ENCODE results near the gene AMN1.
A peak's percentile ranks its signal among the peaks of the same experiment; 100 is the strongest.
"Not testable (repeated sequence)": the region's sequence is repeated elsewhere in the genome, so short reads cannot be mapped to it uniquely, and the experiment has no call there.

Gene AMN1

GRCh38 chr12:31733549-31734432 lies 5.0 kb upstream of the AMN1 start:
- DNase-seq (ENCODE audit: low spot score): not testable (repeated sequence)

GRCh38 chr12:31732926-31733548 lies 4.2 kb upstream of the AMN1 start:
- DNase-seq (ENCODE audit: low spot score): peak; percentile 53

- DNase-seq (ENCODE audit: low spot score): not testable (repeated sequence)
These were observed 2.4 kb upstream of the AMN1 start for GRCh38 chr12:31731203-31731602.

GRCh38 chr12:31729705-31730104 lies 884 bp upstream of the AMN1 start:
- DNase-seq (ENCODE audit: low spot score): no peak

GRCh38 chr12:31728289-31728916 lies 418 bp downstream of the AMN1 start:
- DNase-seq (ENCODE audit: low spot score): peak; percentile 46

- DNase-seq (ENCODE audit: low spot score): no peak
These were observed 1.6 kb downstream of the AMN1 start for GRCh38 chr12:31727192-31727591.

- DNase-seq (ENCODE audit: low spot score): no peak
These were observed 2.2 kb downstream of the AMN1 start for GRCh38 chr12:31726575-31726974.

GRCh38 chr12:31724557-31724956 lies 4.3 kb downstream of the AMN1 start:
- no peak for DNase-seq (ENCODE audit: low spot score)

- no peak for DNase-seq (ENCODE audit: low spot score)
These were observed 6.2 kb downstream of the AMN1 start for GRCh38 chr12:31722580-31722979.

- DNase-seq (ENCODE audit: low spot score): not testable (repeated sequence)
These were observed 10.2 kb downstream of the AMN1 start for GRCh38 chr12:31718542-31719198.

- not testable (repeated sequence) for DNase-seq (ENCODE audit: low spot score)
These were observed 11.8 kb downstream of the AMN1 start for GRCh38 chr12:31716998-31717397.

- DNase-seq (ENCODE audit: low spot score): no peak
These were observed 13.5 kb downstream of the AMN1 start for GRCh38 chr12:31715283-31715825.

GRCh38 chr12:31714406-31715271 lies 14.2 kb downstream of the AMN1 start:
- no peak for DNase-seq (ENCODE audit: low spot score)

- no peak for DNase-seq (ENCODE audit: low spot score)
These were observed 15.9 kb downstream of the AMN1 start for GRCh38 chr12:31712877-31713276.

GRCh38 chr12:31710021-31710818 lies 18.6 kb downstream of the AMN1 start:
- DNase-seq (ENCODE audit: low spot score): no peak

- not testable (repeated sequence) for DNase-seq (ENCODE audit: low spot score)
These were observed 20.7 kb downstream of the AMN1 start for GRCh38 chr12:31708118-31708517.

GRCh38 chr12:31705621-31706020 lies 23.2 kb downstream of the AMN1 start:
- DNase-seq (ENCODE audit: low spot score): no peak

- peak; percentile 5 for DNase-seq (ENCODE audit: low spot score)
These were observed 26.8 kb downstream of the AMN1 start for GRCh38 chr12:31702047-31702446.

GRCh38 chr12:31689921-31690320 lies 38.9 kb downstream of the AMN1 start:
- DNase-seq (ENCODE audit: low spot score): not testable (repeated sequence)

- no peak for DNase-seq (ENCODE audit: low spot score)
These were observed 41.7 kb downstream of the AMN1 start for GRCh38 chr12:31687101-31687527.
